ENCODE data around the gene ADAMTSL2. TPM values are rescaled to one million over a fixed set of nuclear protein-coding genes. Genes with fewer than 3 reads are reported as not detected.

The ADAMTSL2 gene
- total RNA-seq, 1 experiment from 2014 or later = not detected

- no peak for DNase-seq (ENCODE audit: unreplicated experiment)
- ChIA-PET POLR2A (no interaction called here), CTCF (interaction anchor here (0.7 kb wide), 1 partner anchor 400 kb away, joined by 3 read pairs; no protein-coding TSS in a partner anchor)
- Mint-ChIP-seq H3K9me3 (ENCODE audit: unreplicated experiment) (no peaks in the 10 kb centered on the region), H3K27ac (ENCODE audit: low read depth, unreplicated experiment) (no peak overlapping the region), H3K36me3 (ENCODE audit: insufficient read depth, unreplicated experiment) (no peaks in the 10 kb centered on the region), H3K4me3 (ENCODE audit: unreplicated experiment) (no peak overlapping the region), H3K4me1 (ENCODE audit: insufficient read depth, unreplicated experiment) (no peaks in the 10 kb centered on the region), H3K27me3 (ENCODE audit: insufficient read depth, unreplicated experiment) (peaks cover 55% of the 10 kb centered on the region)
- intact Hi-C loops (cut with micrococcal nuclease) = no loop called here
- no peak for TF ChIP-seq CTCF (IDR thresholded peaks at IDR 0.05; ENCODE audit: unreplicated experiment)
- no TSS peak for BruUV-seq (replicated peaks)
Observed at GRCh38 chr9:133545494-133546286, 11.2 kb downstream of the ADAMTSL2 start.

- intact Hi-C loops (cut with micrococcal nuclease) = no loop called here
- H3K36me3 Mint-ChIP-seq (ENCODE audit: insufficient read depth, unreplicated experiment) = no peaks in the 10 kb centered on the region
- BruUV-seq (replicated peaks) = no TSS peak
- no peak for DNase-seq (ENCODE audit: unreplicated experiment)
- ChIA-PET CTCF (no interaction called here), POLR2A (no interaction called here)
- H3K9me3 Mint-ChIP-seq (ENCODE audit: unreplicated experiment) = no peaks in the 10 kb centered on the region
- TF ChIP-seq CTCF (IDR thresholded peaks at IDR 0.05; ENCODE audit: unreplicated experiment) = no peak
- no peak overlapping the region for H3K4me3 Mint-ChIP-seq (ENCODE audit: unreplicated experiment)
- no peak overlapping the region for H3K27ac Mint-ChIP-seq (ENCODE audit: low read depth, unreplicated experiment)
- peaks cover 61% of the 10 kb centered on the region for H3K27me3 Mint-ChIP-seq (ENCODE audit: insufficient read depth, unreplicated experiment)
- no peaks in the 10 kb centered on the region for H3K4me1 Mint-ChIP-seq (ENCODE audit: insufficient read depth, unreplicated experiment)
Observed at GRCh38 chr9:133546287-133546680, 11.8 kb downstream of the ADAMTSL2 start.

- peaks cover 69% of the 10 kb centered on the region for H3K27me3 Mint-ChIP-seq (ENCODE audit: insufficient read depth, unreplicated experiment)
- H3K27ac Mint-ChIP-seq (ENCODE audit: low read depth, unreplicated experiment) = no peak overlapping the region
- ChIA-PET POLR2A (no interaction called here), CTCF (no interaction called here)
- H3K4me3 Mint-ChIP-seq (ENCODE audit: unreplicated experiment) = no peak overlapping the region
- no TSS peak for BruUV-seq (replicated peaks)
- H3K4me1 Mint-ChIP-seq (ENCODE audit: insufficient read depth, unreplicated experiment) = no peaks in the 10 kb centered on the region
- no peak for DNase-seq (ENCODE audit: unreplicated experiment)
- no peak for TF ChIP-seq CTCF (IDR thresholded peaks at IDR 0.05; ENCODE audit: unreplicated experiment)
- no peaks in the 10 kb centered on the region for H3K36me3 Mint-ChIP-seq (ENCODE audit: insufficient read depth, unreplicated experiment)
- intact Hi-C loops (cut with micrococcal nuclease) = no loop called here
- H3K9me3 Mint-ChIP-seq (ENCODE audit: unreplicated experiment) = no peaks in the 10 kb centered on the region
Observed at GRCh38 chr9:133547116-133547515, 12.6 kb downstream of the ADAMTSL2 start.

GRCh38 chr9:133551446-133551845 is 16.9 kb downstream of the ADAMTSL2 start:
- DNase-seq (ENCODE audit: unreplicated experiment) = no peak
- H3K4me3 Mint-ChIP-seq (ENCODE audit: unreplicated experiment) = no peak overlapping the region
- H3K9me3 Mint-ChIP-seq (ENCODE audit: unreplicated experiment) = no peaks in the 10 kb centered on the region
- intact Hi-C loops (cut with micrococcal nuclease) = no loop called here
- no TSS peak for BruUV-seq (replicated peaks)
- H3K36me3 Mint-ChIP-seq (ENCODE audit: insufficient read depth, unreplicated experiment) = no peaks in the 10 kb centered on the region
- no peak for TF ChIP-seq CTCF (IDR thresholded peaks at IDR 0.05; ENCODE audit: unreplicated experiment)
- ChIA-PET CTCF (interaction anchor here (0.6 kb wide), 1 partner anchor 65 kb away, joined by 3 read pairs; no protein-coding TSS in a partner anchor), POLR2A (no interaction called here)
- H3K27ac Mint-ChIP-seq (ENCODE audit: low read depth, unreplicated experiment) = no peak overlapping the region
- peaks cover 59% of the 10 kb centered on the region for H3K27me3 Mint-ChIP-seq (ENCODE audit: insufficient read depth, unreplicated experiment)
- H3K4me1 Mint-ChIP-seq (ENCODE audit: insufficient read depth, unreplicated experiment) = no peaks in the 10 kb centered on the region

All from MCF 10A (cell line).